Parathyroid adenoma (tissue), 2 donors: Measurements from ENCODE around the gene SESTD1.
A peak's percentile ranks its signal among the peaks of the same experiment; 100 is the strongest.

Experiments
- H2AFZ ChIP-seq: fragments of 300-600 bp; sonication (generic); one replicate; pipeline ENCODE4 v1.7.0; 2017; ENCODE audit warnings: antibody characterized with exemption, mild to moderate bottlenecking
- H3K27ac ChIP-seq: fragments of 300-600 bp; sonication (generic); one replicate; pipeline ENCODE4 v1.7.0; 2017
- H3K27me3 ChIP-seq: fragments of 300-600 bp; sonication (generic); one replicate; pipeline ENCODE4 v1.7.0; 2017; ENCODE audit warnings: low read length; ENCODE audit not compliant: control insufficient read depth, insufficient read depth
- H3K36me3 ChIP-seq: fragments of 300-600 bp; sonication (generic); one replicate; pipeline ENCODE4 v1.7.0; 2017; ENCODE audit warnings: low read length; ENCODE audit not compliant: control insufficient read depth, insufficient read depth
- H3K4me1 ChIP-seq: fragments of 300-600 bp; sonication (generic); one replicate; pipeline ENCODE4 v1.7.0; 2017; ENCODE audit warnings: control low read depth
- H3K4me2 ChIP-seq: fragments of 300-600 bp; sonication (generic); one replicate; pipeline ENCODE4 v1.7.0; 2017; ENCODE audit warnings: low read length
- H3K4me3 ChIP-seq: fragments of 300-600 bp; sonication (generic); one replicate; pipeline ENCODE4 v1.7.0; 2017; ENCODE audit warnings: low read depth, low read length
- H3K79me2 ChIP-seq: fragments of 300-600 bp; sonication (generic); one replicate; pipeline ENCODE4 v1.7.0; 2017; ENCODE audit warnings: control low read depth
- H3K9ac ChIP-seq: fragments of 300-600 bp; sonication (generic); one replicate; pipeline ENCODE4 v1.7.0; 2017; ENCODE audit warnings: mild to moderate bottlenecking
- H3K9me3 ChIP-seq: fragments of 300-600 bp; sonication (generic); one replicate; pipeline ENCODE4 v1.7.0; 2017; ENCODE audit warnings: low read length; ENCODE audit not compliant: control insufficient read depth
- CTCF ChIP-seq: fragments of 300-600 bp; sonication (generic); IDR thresholded peaks from one replicate; pipeline ENCODE4 v1.7.0; 2017; ENCODE audit warnings: antibody characterized with exemption, mild to moderate bottlenecking
- donor health status: primary hyperparathyroidism.

SESTD1 gene

GRCh38 chr2:179137200-179137759 lies 127.4 kb downstream of the SESTD1 start:
- Histone ChIP-seq H3K27me3 (no peaks in the 10 kb centered on the region), H3K36me3 (no peaks in the 10 kb centered on the region), H3K27ac (no peak overlapping the region), H3K4me1 (no peaks in the 10 kb centered on the region), H3K9me3 (no peaks in the 10 kb centered on the region), H3K4me2 (no peak overlapping the region), H3K79me2 (no peaks in the 10 kb centered on the region), H3K4me3 (no peak overlapping the region), H2AFZ (no peak overlapping the region), H3K9ac (no peak overlapping the region)
- TF ChIP-seq CTCF, result no peak

GRCh38 chr2:179133016-179133415 lies 131.6 kb downstream of the SESTD1 start:
- no peaks in the 10 kb centered on the region for H3K36me3 ChIP-seq
- H3K4me3 ChIP-seq, result no peak overlapping the region
- no peaks in the 10 kb centered on the region for H3K9me3 ChIP-seq
- H3K4me1 ChIP-seq, result no peaks in the 10 kb centered on the region
- no peaks in the 10 kb centered on the region for H3K79me2 ChIP-seq
- no peaks in the 10 kb centered on the region for H3K27me3 ChIP-seq
- H3K27ac ChIP-seq, result no peak overlapping the region
- H3K4me2 ChIP-seq, result no peak overlapping the region
- no peak overlapping the region for H3K9ac ChIP-seq
- no peak overlapping the region for H2AFZ ChIP-seq
- no peak for TF ChIP-seq CTCF

- H3K4me1 ChIP-seq, result no peaks in the 10 kb centered on the region
- H3K9ac ChIP-seq, result no peak overlapping the region
- H3K4me2 ChIP-seq, result no peak overlapping the region
- H3K27me3 ChIP-seq, result no peaks in the 10 kb centered on the region
- no peak for TF ChIP-seq CTCF
- no peak overlapping the region for H2AFZ ChIP-seq
- no peaks in the 10 kb centered on the region for H3K79me2 ChIP-seq
- H3K9me3 ChIP-seq, result no peaks in the 10 kb centered on the region
- no peak overlapping the region for H3K27ac ChIP-seq
- H3K4me3 ChIP-seq, result no peak overlapping the region
- H3K36me3 ChIP-seq, result no peaks in the 10 kb centered on the region
Measured at GRCh38 chr2:179132076-179132475, 132.6 kb downstream of the SESTD1 start.

- no peak overlapping the region for H3K4me3 ChIP-seq
- H3K9ac ChIP-seq, result no peak overlapping the region
- H2AFZ ChIP-seq, result no peak overlapping the region
- no peaks in the 10 kb centered on the region for H3K27me3 ChIP-seq
- no peaks in the 10 kb centered on the region for H3K4me1 ChIP-seq
- no peaks in the 10 kb centered on the region for H3K36me3 ChIP-seq
- H3K27ac ChIP-seq, result no peak overlapping the region
- H3K4me2 ChIP-seq, result no peak overlapping the region
- no peaks in the 10 kb centered on the region for H3K79me2 ChIP-seq
- H3K9me3 ChIP-seq, result no peaks in the 10 kb centered on the region
- TF ChIP-seq CTCF, result no peak
Measured at GRCh38 chr2:179130560-179130959, 134.1 kb downstream of the SESTD1 start.

GRCh38 chr2:179129574-179130238 lies 134.9 kb downstream of the SESTD1 start:
- Histone ChIP-seq H3K9me3 (no peaks in the 10 kb centered on the region), H3K4me2 (no peak overlapping the region), H3K4me3 (no peak overlapping the region), H3K27ac (no peak overlapping the region), H3K4me1 (no peaks in the 10 kb centered on the region), H2AFZ (no peak overlapping the region), H3K9ac (no peak overlapping the region), H3K79me2 (no peaks in the 10 kb centered on the region), H3K27me3 (no peaks in the 10 kb centered on the region), H3K36me3 (no peaks in the 10 kb centered on the region)
- TF ChIP-seq CTCF, result peak; percentile 30
